Smooth muscle cell of the brain vasculature (primary cell): ENCODE results near the gene ACTR3.
"Not testable (repeated sequence)": the region's sequence is repeated elsewhere in the genome, so short reads cannot be mapped to it uniquely, and the experiment has no call there.

Experiments
- DNase-seq: peaks from one replicate; pipeline ENCODE4 v3.0.0-alpha.2; 2012; ENCODE audit warnings: low read depth, low spot score

The ACTR3 gene

GRCh38 chr2:113905886-113906285, 16.0 kb downstream of the ACTR3 start:
- no peak for DNase-seq

GRCh38 chr2:113906647-113907046, 16.8 kb downstream of the ACTR3 start:
- DNase-seq, result no peak

GRCh38 chr2:113907297-113907696, 17.4 kb downstream of the ACTR3 start:
- DNase-seq, result no peak

GRCh38 chr2:113910110-113910717, 20.3 kb downstream of the ACTR3 start:
- no peak for DNase-seq

- DNase-seq, result no peak
Measured at GRCh38 chr2:113910967-113911678, 21.2 kb downstream of the ACTR3 start.

- no peak for DNase-seq
Measured at GRCh38 chr2:113915082-113915819, 25.4 kb downstream of the ACTR3 start.

GRCh38 chr2:113918229-113918628, 28.3 kb downstream of the ACTR3 start:
- DNase-seq, result no peak

- DNase-seq, result no peak
Measured at GRCh38 chr2:113920996-113921395, 31.1 kb downstream of the ACTR3 start.

- DNase-seq, result no peak
Measured at GRCh38 chr2:113922335-113922734, 32.4 kb downstream of the ACTR3 start.

- no peak for DNase-seq
Measured at GRCh38 chr2:113922784-113923183, 32.9 kb downstream of the ACTR3 start.

- no peak for DNase-seq
Measured at GRCh38 chr2:113925884-113926283, 36.0 kb downstream of the ACTR3 start.

- no peak for DNase-seq
Measured at GRCh38 chr2:113926314-113926713, 36.4 kb downstream of the ACTR3 start.

GRCh38 chr2:113930448-113930847, 40.6 kb downstream of the ACTR3 start:
- DNase-seq, result no peak

GRCh38 chr2:113937501-113937900, 47.6 kb downstream of the ACTR3 start:
- DNase-seq, result no peak

- no peak for DNase-seq
Measured at GRCh38 chr2:113940891-113941290, 51.0 kb downstream of the ACTR3 start.

- DNase-seq, result not testable (repeated sequence)
Measured at GRCh38 chr2:113945784-113946183, 55.9 kb downstream of the ACTR3 start.

GRCh38 chr2:113950906-113951305, 61.0 kb downstream of the ACTR3 start:
- not testable (repeated sequence) for DNase-seq

- DNase-seq, result no peak
Measured at GRCh38 chr2:113961000-113961399, 71.1 kb downstream of the ACTR3 start.

- DNase-seq, result no peak
Measured at GRCh38 chr2:113962692-113963480, 73.0 kb downstream of the ACTR3 start.

GRCh38 chr2:113963965-113964364, 74.1 kb downstream of the ACTR3 start:
- DNase-seq, result no peak

GRCh38 chr2:113964436-113964835, 74.5 kb downstream of the ACTR3 start:
- DNase-seq, result no peak

- no peak for DNase-seq
Measured at GRCh38 chr2:113965228-113965627, 75.3 kb downstream of the ACTR3 start.
